Osteoblast (primary cell): ENCODE data around the gene CYP19A1. TPM values are rescaled to one million over a fixed set of nuclear protein-coding genes. Genes with fewer than 3 reads are reported as not detected.

Experiments used
- DNase-seq: peaks from one replicate; pipeline ENCODE4 v3.0.0; 2011; ENCODE audit warnings: low spot score, mixed read lengths; ENCODE audit not compliant: insufficient read length; ENCODE audit errors: missing footprints
- H2AFZ ChIP-seq: 2 replicates; pipeline ENCODE4 v1.6.0; 2011; ENCODE audit warnings: mild to moderate bottlenecking, low read length
- H3K27ac ChIP-seq: 2 replicates; pipeline ENCODE4 v1.5.1; 2011; ENCODE audit warnings: mild to moderate bottlenecking, low read depth, low read length, moderate library complexity
- H3K27me3 ChIP-seq: 2 replicates; pipeline ENCODE4 v1.6.0; 2012; ENCODE audit warnings: mild to moderate bottlenecking, control low read depth, inconsistent platforms, low read length, moderate library complexity; ENCODE audit not compliant: insufficient read depth
- H3K36me3 ChIP-seq: 2 replicates; pipeline ENCODE4 v1.5.1; 2011; ENCODE audit warnings: mild to moderate bottlenecking, low read length, control low read depth, moderate library complexity; ENCODE audit not compliant: insufficient read depth
- H3K4me1 ChIP-seq: 2 replicates; pipeline ENCODE4 v1.5.1; 2011; ENCODE audit warnings: mild to moderate bottlenecking, low read length, control low read depth, moderate library complexity; ENCODE audit not compliant: insufficient read depth
- H3K4me2 ChIP-seq: 2 replicates; pipeline ENCODE4 v1.6.0; 2011; ENCODE audit warnings: mild to moderate bottlenecking, low read length; ENCODE audit not compliant: insufficient read depth
- H3K4me3 ChIP-seq: fragments of 200-600 bp; sonication (generic); 3 replicates; pipeline ENCODE4 v1.5.1; 2012; ENCODE audit warnings: mild to moderate bottlenecking, low read length, inconsistent platforms; ENCODE audit not compliant: insufficient read depth
- H3K79me2 ChIP-seq: 2 replicates; pipeline ENCODE4 v1.6.0; 2012; ENCODE audit warnings: mild to moderate bottlenecking, low read length, control low read depth, inconsistent platforms; ENCODE audit not compliant: insufficient read depth
- H3K9me3 ChIP-seq: 2 replicates; pipeline ENCODE4 v1.5.1; 2011; ENCODE audit warnings: low read depth, low read length, control low read depth
- H4K20me1 ChIP-seq: 2 replicates; pipeline ENCODE4 v1.6.0; 2012; ENCODE audit warnings: mild to moderate bottlenecking, low read length, control low read depth; ENCODE audit not compliant: insufficient read depth
- CTCF ChIP-seq: IDR thresholded peaks from 2 replicates; pipeline ENCODE4 v1.5.1; 2011; ENCODE audit warnings: mild to moderate bottlenecking, low read depth, low read length, moderate library complexity; ENCODE audit errors: extremely low read depth
- total RNA-seq: library from RNA; depleted of rRNA; stranded (reverse); fragments of >200 nt; gene quantifications from 2 replicates; pipeline ENCODE4 v1.2.3, GENCODE V29; 2012

The CYP19A1 gene
- total RNA-seq, 1 donor, result 2.2 TPM

GRCh38 chr15:51168700-51169099 is 169.7 kb downstream of the CYP19A1 start:
- Histone ChIP-seq H3K36me3 (no peaks in the 10 kb centered on the region), H2AFZ (peak overlapping the region; percentile 31), H4K20me1 (no peaks in the 10 kb centered on the region), H3K27me3 (no peaks in the 10 kb centered on the region), H3K4me3 (no peak overlapping the region), H3K79me2 (no peaks in the 10 kb centered on the region), H3K4me1 (peaks cover 16% of the 10 kb centered on the region), H3K4me2 (no peak overlapping the region), H3K9me3 (no peaks in the 10 kb centered on the region), H3K27ac (no peak overlapping the region)
- DNase-seq, result no peak
- TF ChIP-seq CTCF, result no peak

GRCh38 chr15:51163843-51164242 is 174.6 kb downstream of the CYP19A1 start:
- no peak for DNase-seq
- H4K20me1 ChIP-seq, result no peaks in the 10 kb centered on the region
- no peaks in the 10 kb centered on the region for H3K36me3 ChIP-seq
- peak; percentile 13 for TF ChIP-seq CTCF
- no peaks in the 10 kb centered on the region for H3K9me3 ChIP-seq
- peak overlapping the region; percentile 12 for H2AFZ ChIP-seq
- no peak overlapping the region for H3K4me3 ChIP-seq
- H3K4me2 ChIP-seq, result peak overlapping the region; percentile 87
- H3K79me2 ChIP-seq, result no peaks in the 10 kb centered on the region
- peaks cover 7% of the 10 kb centered on the region for H3K4me1 ChIP-seq
- H3K27me3 ChIP-seq, result no peaks in the 10 kb centered on the region
- no peak overlapping the region for H3K27ac ChIP-seq

GRCh38 chr15:51162865-51163762 is 175.3 kb downstream of the CYP19A1 start:
- peaks cover 7% of the 10 kb centered on the region for H3K4me1 ChIP-seq
- peak; percentile 95 for DNase-seq
- no peaks in the 10 kb centered on the region for H3K79me2 ChIP-seq
- H3K27ac ChIP-seq, result peak overlapping the region; percentile 30
- no peaks in the 10 kb centered on the region for H3K9me3 ChIP-seq
- H3K27me3 ChIP-seq, result no peaks in the 10 kb centered on the region
- H3K4me2 ChIP-seq, result peak overlapping the region; percentile 87
- no peaks in the 10 kb centered on the region for H3K36me3 ChIP-seq
- peak overlapping the region; percentile 89 for H2AFZ ChIP-seq
- TF ChIP-seq CTCF, result peak; percentile 98
- peak overlapping the region; percentile 64 for H3K4me3 ChIP-seq
- H4K20me1 ChIP-seq, result no peaks in the 10 kb centered on the region

GRCh38 chr15:51161491-51162220 is 176.7 kb downstream of the CYP19A1 start:
- Histone ChIP-seq H3K9me3 (no peaks in the 10 kb centered on the region), H3K4me2 (no peak overlapping the region), H3K27ac (no peak overlapping the region), H4K20me1 (no peaks in the 10 kb centered on the region), H3K79me2 (no peaks in the 10 kb centered on the region), H3K36me3 (no peaks in the 10 kb centered on the region), H3K27me3 (no peaks in the 10 kb centered on the region), H3K4me1 (peaks cover 7% of the 10 kb centered on the region), H2AFZ (no peak overlapping the region), H3K4me3 (no peak overlapping the region)
- no peak for TF ChIP-seq CTCF
- no peak for DNase-seq
